ENCODE results near the gene MACF1. TPM values are rescaled to one million over a fixed set of nuclear protein-coding genes. Genes with fewer than 3 reads are reported as not detected.

The MACF1 gene
- total RNA-seq, 1 donor from 2014 or later, result 881 TPM

Other genes starting within 250 kb of the MACF1 start
- gene AKIRIN1, start 213.4 kb upstream of the MACF1 start, total RNA-seq, result 67.9 and 68.2 TPM in 2 replicates
- gene NDUFS5, start 178.3 kb upstream of the MACF1 start, total RNA-seq, result 510 and 879 TPM in 2 replicates

Measured in renal cortical epithelial cell (primary cell).